Measurements from ENCODE around the gene P2RY2. TPM values are rescaled to one million over a fixed set of nuclear protein-coding genes. Genes with fewer than 3 reads are reported as not detected.

The P2RY2 gene
- polyA plus RNA-seq, 1 of the 3 experiments (the other 2 are of a cell fraction), result 0.12 TPM

DNA sequence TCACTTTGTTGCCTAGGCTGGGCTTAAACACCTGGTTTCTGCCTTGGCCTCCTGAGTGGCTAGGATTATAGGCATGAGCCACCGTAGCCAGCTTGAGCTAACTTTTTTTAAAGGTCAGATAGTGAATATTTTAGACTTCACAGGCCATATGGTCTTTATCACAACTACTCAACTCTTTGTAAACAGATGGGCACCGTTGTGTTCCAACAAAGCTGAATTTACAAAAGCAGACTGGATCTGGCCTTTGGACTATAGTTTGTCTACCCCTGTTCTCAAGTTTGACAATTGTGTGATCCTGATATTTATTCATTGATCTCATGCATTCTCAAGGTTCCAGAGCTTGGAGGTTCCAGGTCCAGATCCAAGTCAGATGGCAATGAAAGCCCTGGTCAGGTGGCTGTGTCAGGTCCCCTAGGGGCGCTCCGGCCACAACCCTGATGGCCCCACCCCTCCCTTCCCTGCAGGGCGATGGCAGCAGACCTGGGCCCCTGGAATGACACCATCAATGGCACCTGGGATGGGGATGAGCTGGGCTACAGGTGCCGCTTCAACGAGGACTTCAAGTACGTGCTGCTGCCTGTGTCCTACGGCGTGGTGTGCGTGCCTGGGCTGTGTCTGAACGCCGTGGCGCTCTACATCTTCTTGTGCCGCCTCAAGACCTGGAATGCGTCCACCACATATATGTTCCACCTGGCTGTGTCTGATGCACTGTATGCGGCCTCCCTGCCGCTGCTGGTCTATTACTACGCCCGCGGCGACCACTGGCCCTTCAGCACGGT lies 15.8 kb downstream of the P2RY2 start:
- Histone ChIP-seq H3K27ac (ENCODE audit: low read depth in 2 of 2, low read length in 1 of 2) (no peak overlapping the region), H3F3A (replicated peaks; ENCODE audit: insufficient read depth) (no peaks in the 10 kb centered on the region), H3K9ac (no peak overlapping the region), H3K4me2 (no peak overlapping the region), H3K9me3 (no peaks in the 10 kb centered on the region), H3K79me2 (ENCODE audit: insufficient read depth) (no peaks in the 10 kb centered on the region), H3K9me2 (no peaks in the 10 kb centered on the region), H3K27me3 (ENCODE audit: insufficient read depth) (no peaks in the 10 kb centered on the region), H2AFZ (ENCODE audit: low read depth) (no peak overlapping the region), H3K4me3 (ENCODE audit: low read depth in 2 of 2, low read length in 1 of 2) (no peak overlapping the region), H3K36me3 (replicated peaks in 1 of 2; ENCODE audit: control insufficient read depth in 1 of 2, insufficient read depth in 2 of 2, low read length in 1 of 2) (no peaks in the 10 kb centered on the region), H3K4me1 (ENCODE audit: control insufficient read depth in 1 of 2, insufficient read depth in 2 of 2, low read depth in 1 of 2, low read length in 1 of 2) (peaks cover 0 to 7% of the 10 kb centered on the region in 2 experiments; a peak in 1 of 4 replicates), H4K20me1 (ENCODE audit: insufficient read depth) (no peaks in the 10 kb centered on the region)
- DNase-seq, result peak; percentile 33
- TF ChIP-seq, protein P1, sequence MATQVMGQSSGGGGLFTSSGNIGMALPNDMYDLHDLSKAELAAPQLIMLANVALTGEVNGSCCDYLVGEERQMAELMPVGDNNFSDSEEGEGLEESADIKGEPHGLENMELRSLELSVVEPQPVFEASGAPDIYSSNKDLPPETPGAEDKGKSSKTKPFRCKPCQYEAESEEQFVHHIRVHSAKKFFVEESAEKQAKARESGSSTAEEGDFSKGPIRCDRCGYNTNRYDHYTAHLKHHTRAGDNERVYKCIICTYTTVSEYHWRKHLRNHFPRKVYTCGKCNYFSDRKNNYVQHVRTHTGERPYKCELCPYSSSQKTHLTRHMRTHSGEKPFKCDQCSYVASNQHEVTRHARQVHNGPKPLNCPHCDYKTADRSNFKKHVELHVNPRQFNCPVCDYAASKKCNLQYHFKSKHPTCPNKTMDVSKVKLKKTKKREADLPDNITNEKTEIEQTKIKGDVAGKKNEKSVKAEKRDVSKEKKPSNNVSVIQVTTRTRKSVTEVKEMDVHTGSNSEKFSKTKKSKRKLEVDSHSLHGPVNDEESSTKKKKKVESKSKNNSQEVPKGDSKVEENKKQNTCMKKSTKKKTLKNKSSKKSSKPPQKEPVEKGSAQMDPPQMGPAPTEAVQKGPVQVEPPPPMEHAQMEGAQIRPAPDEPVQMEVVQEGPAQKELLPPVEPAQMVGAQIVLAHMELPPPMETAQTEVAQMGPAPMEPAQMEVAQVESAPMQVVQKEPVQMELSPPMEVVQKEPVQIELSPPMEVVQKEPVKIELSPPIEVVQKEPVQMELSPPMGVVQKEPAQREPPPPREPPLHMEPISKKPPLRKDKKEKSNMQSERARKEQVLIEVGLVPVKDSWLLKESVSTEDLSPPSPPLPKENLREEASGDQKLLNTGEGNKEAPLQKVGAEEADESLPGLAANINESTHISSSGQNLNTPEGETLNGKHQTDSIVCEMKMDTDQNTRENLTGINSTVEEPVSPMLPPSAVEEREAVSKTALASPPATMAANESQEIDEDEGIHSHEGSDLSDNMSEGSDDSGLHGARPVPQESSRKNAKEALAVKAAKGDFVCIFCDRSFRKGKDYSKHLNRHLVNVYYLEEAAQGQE (IDR thresholded peaks at IDR 0.05; ENCODE audit: low read depth, low read length), result no peak
- TF ChIP-seq, protein P2, sequence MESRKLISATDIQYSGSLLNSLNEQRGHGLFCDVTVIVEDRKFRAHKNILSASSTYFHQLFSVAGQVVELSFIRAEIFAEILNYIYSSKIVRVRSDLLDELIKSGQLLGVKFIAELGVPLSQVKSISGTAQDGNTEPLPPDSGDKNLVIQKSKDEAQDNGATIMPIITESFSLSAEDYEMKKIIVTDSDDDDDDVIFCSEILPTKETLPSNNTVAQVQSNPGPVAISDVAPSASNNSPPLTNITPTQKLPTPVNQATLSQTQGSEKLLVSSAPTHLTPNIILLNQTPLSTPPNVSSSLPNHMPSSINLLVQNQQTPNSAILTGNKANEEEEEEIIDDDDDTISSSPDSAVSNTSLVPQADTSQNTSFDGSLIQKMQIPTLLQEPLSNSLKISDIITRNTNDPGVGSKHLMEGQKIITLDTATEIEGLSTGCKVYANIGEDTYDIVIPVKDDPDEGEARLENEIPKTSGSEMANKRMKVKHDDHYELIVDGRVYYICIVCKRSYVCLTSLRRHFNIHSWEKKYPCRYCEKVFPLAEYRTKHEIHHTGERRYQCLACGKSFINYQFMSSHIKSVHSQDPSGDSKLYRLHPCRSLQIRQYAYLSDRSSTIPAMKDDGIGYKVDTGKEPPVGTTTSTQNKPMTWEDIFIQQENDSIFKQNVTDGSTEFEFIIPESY (IDR thresholded peaks at IDR 0.05; ENCODE audit: borderline replicate concordance, low read depth), result no peak
- TF ChIP-seq MXI1 (IDR thresholded peaks at IDR 0.05; ENCODE audit: low read depth, low read length) (no peak), RFX5 (IDR thresholded peaks at IDR 0.05; ENCODE audit: low read length) (no peak), RAD21 (IDR thresholded peaks at IDR 0.05; ENCODE audit: low read length) (no peak)
- TF ChIP-seq, protein P3, sequence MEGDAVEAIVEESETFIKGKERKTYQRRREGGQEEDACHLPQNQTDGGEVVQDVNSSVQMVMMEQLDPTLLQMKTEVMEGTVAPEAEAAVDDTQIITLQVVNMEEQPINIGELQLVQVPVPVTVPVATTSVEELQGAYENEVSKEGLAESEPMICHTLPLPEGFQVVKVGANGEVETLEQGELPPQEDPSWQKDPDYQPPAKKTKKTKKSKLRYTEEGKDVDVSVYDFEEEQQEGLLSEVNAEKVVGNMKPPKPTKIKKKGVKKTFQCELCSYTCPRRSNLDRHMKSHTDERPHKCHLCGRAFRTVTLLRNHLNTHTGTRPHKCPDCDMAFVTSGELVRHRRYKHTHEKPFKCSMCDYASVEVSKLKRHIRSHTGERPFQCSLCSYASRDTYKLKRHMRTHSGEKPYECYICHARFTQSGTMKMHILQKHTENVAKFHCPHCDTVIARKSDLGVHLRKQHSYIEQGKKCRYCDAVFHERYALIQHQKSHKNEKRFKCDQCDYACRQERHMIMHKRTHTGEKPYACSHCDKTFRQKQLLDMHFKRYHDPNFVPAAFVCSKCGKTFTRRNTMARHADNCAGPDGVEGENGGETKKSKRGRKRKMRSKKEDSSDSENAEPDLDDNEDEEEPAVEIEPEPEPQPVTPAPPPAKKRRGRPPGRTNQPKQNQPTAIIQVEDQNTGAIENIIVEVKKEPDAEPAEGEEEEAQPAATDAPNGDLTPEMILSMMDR (IDR thresholded peaks at IDR 0.05), result no peak
- POLR2A ChIA-PET, result no interaction called here
- CTCF ChIA-PET, result interaction anchor here (0.9 to 2.9 kb wide), 9 partner anchors 8 to 406 kb away, joined by 3 to 20 read pairs (median 4); no protein-coding TSS in a partner anchor
- 89% methylated on average over 21 of the region's 23 CpGs for WGBS (ENCODE audit: low lambda C conversion rate)
